Stimulated activated naive CD8-positive, alpha-beta T cell treated with anti-CD3 and anti-CD28 coated beads, Interleukin-15, Interleukin-2, amounts not matched to agents 100 U/mL and 50 U/mL, for 24 hours (primary cell): ENCODE results near the gene RAD51AP2.
"Not testable (repeated sequence)": the region's sequence is repeated elsewhere in the genome, so short reads cannot be mapped to it uniquely, and the experiment has no call there.

Experiments used
- ATAC-seq: fragments of 150-1000 bp; cut with Tn5 transposase; one replicate; pipeline ENCODE4 v1.10.0; 2021
- DNase-seq: peaks from one replicate; pipeline ENCODE4 v3.0.0; 2021

The RAD51AP2 gene

DNA sequence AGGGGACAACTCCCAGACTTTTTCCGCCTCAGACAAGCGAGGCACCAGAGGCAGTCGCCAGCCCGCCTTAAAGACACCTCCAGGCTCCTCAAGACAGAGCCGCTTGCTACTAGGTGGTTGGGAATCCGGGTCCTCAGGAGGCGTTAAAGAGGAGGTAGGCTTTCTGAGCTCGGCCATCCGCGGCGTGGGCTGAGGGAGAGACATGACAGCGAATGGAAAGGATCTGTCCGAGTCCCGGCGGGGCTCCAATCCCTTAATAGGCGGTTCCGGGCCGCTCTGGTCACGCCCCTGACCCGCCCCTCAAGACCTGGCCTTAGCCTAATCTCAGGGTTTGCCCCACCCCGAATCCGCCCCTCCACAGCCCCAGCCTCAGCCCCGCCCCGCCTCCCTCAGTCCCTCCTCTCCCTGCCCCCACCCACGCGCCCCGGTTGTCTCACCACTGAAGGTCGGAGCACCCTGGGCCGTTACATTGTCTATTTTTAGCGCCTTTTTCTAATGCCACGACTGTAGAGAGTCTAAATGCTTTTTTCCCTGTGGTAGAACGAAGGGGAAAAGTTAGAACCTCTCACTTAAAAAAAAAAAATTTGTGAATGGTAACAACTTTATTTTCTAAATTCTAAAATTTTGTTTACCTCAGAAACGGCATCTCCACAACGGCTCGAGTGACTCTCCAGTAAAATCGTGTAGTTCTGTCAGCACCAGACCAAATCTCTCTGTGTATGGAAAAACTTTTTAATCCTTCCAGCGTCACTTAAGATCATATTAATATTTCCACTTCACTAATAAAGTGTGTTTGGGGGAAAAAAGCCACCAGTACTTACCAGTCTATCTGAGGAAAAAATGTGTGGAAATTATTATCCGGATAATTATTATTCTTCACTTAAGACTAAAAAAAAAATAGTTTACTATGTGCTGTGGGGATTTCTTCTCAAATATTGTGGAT, at the start of gene RAD51AP2:
Gene RAD51AP2, minus strand, starts transcription at position 229 of the 943 bp plus-strand sequence. Its CDS starts 25 bp downstream, at position 204.
- ATAC-seq (peak; percentile 46), DNase-seq (peak; percentile 59)

DNA sequence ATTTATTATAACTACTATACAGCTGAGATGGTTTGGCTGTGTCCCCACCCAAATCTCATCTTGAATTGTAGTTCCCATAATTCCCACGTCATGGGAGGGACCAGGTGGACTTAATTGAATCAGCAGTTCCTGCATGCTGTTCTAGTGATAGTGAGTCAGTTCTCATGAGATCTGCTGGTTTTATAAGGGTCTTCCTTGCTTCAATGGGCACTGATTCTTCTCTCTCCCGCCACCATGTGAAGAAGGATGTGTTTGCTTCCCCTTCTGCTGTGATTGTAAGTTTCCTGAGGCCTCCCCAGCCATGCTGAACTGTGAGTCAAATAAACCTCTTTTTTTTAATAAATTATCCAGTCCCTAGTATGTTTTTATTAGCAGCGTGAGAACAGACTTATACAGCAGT, 47.5 kb upstream of the RAD51AP2 start:
- not testable (repeated sequence) for ATAC-seq

DNA sequence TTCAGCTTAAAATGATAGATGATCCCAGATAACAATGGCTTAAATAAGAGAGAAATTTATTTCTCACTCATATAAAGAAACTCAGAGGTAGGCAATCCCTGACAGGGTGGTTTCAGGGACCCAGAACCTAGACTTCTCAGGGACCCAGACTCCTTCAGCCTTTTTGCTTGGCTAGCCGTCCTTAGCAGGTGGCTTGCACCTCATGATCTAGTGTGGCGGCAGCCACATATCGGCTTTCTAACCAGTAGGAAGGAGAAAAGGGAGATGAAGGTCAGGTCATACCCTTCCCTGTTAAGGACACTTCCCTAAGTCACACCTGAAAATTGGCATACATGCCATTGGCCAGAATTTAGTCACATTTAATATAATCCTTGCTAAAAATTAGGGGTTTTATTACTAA, 40.6 kb upstream of the RAD51AP2 start:
- DNase-seq, result no peak
- no peak for ATAC-seq

More for the DNA sequence above, 47.5 kb upstream of the RAD51AP2 start:
- not testable (repeated sequence) for DNase-seq

DNA sequence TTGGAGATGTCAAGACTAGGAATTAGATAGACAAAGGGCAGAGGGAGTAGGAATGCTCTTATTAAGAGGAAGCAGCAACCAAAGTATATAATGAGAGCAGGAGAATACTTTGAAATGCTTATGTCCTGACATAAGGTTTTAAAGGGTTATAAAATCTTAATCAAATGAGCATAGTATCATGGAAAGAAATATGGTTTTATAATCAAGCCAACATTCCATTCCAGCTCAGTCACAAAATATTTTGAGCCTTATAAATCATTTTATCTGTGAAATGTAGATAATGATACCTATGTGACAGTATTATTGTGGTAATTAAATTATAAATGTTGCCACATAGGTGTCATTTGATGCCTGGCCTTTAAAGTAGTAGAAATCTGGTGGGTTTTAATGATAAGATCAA, 39.8 kb upstream of the RAD51AP2 start:
- no peak for DNase-seq
- ATAC-seq, result no peak

DNA sequence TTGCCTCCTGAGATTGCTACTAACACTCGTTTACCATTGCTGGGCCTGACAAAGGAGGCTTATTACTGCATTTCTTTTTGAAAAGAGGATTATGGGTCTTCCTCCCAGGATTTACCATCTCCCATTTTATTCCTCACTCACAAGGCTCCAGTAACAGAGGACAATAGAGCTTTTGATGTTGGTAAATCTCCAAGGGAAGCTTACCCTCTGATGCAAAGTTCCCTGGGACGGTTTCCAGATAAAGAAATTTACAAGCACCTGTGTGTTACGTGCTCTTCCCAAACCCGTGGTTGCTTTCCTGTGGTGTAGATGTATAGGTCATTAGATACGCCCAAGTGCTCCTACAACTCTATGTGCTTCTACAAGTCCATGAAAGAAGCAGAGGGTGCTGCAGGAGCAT, 39.4 kb upstream of the RAD51AP2 start:
- no peak for ATAC-seq
- no peak for DNase-seq

DNA sequence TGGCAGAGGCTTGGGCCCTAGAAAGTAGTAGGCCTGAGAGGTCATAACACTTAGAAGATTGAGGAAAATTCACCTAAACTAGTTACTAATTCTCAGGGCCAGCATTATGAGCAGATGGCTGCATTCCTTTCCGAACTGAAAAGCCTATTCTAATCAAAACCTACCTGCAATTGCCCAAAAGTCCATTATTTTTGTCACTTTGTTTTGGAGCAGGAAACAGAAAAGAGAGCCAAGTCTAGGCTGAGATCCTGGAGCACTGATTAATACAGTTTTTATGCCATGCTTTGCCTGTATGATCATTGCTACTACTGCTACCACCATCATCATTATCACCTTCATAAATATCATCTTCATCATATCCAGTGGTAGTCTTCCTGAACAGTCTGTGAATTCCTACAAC, 36.9 kb upstream of the RAD51AP2 start:
- DNase-seq (no peak), ATAC-seq (no peak)

DNA sequence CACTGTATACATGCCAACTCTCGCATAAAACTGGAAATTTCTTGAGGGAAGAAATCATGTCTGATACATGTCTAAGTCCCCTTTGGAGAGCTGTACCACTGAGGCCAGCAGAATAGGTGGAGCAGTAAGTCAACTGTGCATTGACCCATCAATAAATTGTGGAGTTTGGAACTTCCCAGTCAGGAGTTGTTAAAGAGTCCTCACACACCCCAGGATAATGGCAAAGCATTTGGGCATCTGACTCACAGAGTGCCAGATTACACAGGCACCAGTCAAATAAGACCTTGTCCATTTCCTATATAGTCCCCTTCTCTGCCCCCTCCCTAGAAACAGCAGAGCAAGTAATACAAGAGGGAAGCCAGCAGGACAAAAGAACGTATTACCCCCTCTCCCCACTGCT, 32.7 kb upstream of the RAD51AP2 start:
- ATAC-seq (no peak), DNase-seq (no peak)

DNA sequence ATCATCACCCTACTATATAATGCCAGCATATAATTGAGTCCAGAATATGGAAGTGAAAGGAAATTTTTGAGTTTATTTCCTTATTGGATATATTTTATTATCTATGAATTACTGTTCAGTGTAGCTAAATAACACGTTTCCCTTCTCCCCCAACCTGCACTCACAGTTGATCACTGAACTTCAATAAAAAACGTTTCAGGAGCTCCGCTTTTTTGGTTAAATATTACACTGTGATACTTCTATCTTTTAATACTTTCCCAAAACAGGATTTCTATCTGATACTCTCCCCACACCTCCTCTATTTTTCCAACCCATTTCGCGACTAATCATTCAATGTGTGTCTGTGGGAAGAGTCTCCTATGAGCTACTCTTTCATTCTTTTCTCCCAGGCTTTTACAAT, 29.5 kb upstream of the RAD51AP2 start:
- no peak for DNase-seq
- no peak for ATAC-seq

DNA sequence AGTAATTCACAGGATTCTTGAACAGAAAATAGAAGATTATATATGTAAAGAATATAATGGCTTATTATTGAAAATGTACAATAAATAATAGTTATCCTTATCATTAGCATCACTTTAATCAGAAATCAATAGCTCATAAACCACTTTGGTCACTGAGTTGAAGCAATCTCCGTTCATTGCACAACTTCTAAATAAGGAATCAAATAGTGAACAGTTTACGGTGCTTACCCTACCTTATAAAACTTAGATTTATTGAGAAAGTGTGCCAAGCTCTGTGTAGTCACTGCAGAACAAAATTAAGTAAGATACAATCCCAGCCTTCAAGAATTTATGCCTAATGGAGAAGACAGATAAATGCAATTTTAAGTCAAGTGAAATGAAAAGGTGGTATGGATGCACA, 29.0 kb upstream of the RAD51AP2 start:
- ATAC-seq (no peak), DNase-seq (no peak)

DNA sequence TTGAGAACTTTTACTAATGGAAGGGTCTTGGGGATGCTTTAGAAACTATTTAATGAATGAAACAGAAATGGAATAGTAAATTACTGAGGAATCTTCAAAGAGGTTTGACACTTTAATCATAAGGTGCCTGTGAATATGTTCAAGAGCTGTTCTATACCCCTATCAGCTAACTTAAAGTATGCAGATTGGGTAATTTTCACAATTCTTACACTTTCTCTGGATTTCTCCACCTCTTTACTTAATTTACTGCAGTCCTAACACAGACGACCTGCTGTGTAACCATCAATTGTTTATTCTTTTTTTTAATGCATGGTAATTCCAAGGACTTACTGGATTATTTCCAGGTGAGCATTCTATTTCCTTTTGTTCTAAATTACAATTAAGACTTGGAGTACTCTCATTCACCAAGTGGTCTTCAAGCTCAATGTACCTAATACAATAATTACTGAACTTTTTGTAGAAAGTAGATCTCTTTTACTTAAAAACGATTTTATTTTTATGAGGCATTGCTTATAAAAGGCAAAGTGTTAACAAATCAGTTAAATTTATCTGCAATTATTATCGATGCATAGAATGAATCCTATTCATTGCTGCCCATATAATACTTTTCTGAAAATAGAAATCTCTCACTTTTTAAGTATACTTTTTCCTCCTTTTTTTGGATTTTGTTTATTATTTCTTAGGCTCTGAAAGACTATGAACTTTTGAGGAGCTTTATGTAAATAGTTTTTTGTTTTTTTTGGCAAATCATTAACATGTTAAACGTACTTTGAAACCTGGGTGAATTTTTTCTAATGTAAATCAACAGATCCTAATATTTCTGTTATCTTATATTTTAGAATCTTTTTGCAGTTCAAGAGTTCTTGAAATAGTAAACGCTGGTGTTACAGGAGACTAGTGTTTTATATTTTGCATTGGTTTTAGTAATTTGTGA, 27.7 kb upstream of the RAD51AP2 start:
- ATAC-seq, result no peak
- DNase-seq, result no peak

DNA sequence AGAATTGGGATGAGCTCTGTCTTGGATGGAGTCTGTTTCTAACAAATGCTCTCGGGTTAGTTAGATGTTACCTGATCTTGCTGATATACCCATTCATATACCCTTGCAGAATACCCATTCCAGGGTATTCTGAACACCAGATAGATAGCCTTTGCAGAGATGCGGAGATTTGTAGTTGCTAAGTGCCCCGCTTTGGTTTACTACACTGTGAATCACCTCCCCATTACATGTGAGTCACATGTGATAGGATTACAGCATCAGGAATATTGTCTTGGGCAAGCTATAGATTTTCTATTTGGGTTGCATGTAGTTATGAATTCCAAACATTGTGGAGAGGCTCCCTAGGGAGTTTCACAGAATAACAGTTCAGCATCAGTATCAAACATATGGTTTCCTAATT, 26.0 kb upstream of the RAD51AP2 start:
- no peak for ATAC-seq
- no peak for DNase-seq

DNA sequence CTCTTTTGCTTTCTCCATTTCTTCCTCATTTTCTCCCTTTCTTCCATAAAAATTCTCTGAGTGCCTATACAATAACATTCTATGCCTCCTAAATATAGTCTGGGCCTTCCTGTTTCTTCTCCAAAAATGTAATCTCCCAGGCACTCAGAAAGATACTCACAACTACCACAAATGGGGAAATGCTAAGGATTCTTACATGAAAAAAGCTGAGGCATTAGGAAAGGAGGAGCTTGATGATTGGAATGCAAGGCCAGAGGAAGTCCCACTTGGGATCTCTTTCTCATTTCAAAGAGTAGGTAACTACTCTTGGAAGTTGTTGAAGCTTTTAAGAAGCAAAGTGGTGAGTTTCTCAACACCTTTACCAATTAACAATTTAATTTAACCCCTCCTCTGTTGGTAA, 25.6 kb upstream of the RAD51AP2 start:
- DNase-seq (no peak), ATAC-seq (no peak)

DNA sequence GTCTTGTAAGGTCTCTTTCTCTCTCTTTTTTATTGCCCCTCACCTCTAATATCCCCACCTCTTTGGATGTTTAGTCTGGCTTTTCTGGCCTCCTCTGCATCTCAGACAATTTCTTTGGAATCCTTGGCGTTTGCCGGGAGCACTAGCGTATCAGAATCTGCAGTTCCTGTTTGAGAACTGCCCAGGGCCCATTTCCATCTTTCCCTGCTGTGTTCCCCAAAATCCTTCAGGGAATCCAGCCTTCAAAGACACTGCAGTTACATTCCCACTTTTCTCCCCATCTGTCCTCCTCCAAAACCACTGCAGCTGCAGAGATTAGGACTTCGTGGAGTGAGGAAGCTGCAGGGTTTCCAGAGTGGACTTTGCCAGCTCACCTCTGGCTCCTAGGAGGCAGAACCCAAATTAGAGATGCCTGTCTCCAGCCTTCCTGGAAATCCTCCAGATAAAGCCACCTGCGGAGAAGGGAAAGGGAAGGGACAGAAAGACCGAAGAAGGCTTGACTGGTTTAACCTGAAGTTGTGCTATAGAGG, 25.0 kb upstream of the RAD51AP2 start:
- ATAC-seq, result no peak
- no peak for DNase-seq

DNA sequence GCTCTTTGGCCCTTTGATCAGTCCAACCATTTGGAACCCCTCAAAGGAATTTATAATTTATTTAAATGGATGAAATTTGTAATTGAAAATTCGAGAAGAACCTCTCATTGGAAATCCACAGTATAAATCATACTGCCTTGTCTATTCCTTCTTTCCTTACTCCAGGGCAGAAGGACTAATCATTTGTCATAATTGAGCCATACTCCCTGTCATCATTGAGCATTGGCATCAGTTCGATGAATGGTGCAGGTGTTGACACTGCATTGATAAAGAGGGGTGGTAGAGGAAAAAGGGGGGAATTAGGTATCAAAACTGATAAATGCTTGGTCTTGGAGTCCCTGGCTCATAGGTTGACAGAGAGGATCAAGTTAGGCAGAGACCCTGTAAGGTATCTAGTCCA, 24.2 kb upstream of the RAD51AP2 start:
- ATAC-seq (no peak), DNase-seq (no peak)

DNA sequence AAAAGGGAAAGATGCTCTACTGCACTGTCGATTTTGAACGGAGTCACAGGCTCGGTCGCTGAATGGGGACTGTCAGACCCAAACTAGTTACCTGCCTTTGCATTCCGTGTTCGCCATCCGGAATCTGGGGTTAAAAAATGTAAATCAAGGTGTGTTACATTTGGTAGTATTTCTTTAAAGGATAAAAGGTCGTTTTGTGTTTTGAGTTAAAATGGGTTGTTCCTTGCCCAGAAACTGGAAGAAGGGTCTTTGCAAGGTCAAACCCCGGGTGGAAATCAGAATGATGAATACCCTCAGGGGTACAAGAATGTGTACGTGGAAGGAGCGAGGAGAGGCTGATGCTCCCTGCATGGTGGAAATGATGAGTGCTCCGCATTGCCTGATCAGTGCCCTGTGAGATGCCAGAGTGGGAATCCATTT, 23.3 kb upstream of the RAD51AP2 start:
- DNase-seq (no peak), ATAC-seq (no peak)

DNA sequence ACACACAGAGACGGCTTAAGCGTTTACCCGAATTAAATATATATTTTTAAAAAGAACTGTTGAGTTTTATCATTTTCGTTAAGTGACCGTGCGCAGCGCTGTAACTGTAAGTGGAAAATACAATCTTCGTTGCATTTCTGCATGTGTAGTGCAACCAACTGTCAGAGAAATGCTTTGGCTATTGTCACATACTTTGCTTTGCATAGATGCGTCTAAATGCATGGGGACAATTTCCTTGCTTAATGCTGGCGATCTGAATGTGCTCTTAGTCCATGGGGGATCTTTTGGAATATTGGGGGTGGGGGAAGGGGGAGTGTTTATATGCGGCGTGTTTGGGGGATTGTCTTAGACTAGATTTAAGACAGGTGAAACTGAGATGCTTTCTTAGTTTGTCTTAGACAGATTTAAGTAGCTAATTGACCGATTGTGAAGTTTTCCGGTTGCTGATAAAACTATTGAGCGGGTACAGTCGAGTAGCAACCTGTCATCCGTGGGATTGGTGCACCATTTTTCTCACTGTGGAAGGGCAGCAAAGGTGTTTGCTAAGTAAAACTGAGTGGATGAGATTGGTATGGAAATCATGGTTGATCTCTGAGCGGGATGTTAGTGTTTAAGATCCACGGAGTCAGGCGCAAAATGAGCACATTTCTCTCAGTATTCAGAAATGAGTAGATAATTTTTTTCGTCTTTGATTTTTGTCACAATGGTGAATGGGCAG, 22.7 kb upstream of the RAD51AP2 start:
- no peak for ATAC-seq
- no peak for DNase-seq

DNA sequence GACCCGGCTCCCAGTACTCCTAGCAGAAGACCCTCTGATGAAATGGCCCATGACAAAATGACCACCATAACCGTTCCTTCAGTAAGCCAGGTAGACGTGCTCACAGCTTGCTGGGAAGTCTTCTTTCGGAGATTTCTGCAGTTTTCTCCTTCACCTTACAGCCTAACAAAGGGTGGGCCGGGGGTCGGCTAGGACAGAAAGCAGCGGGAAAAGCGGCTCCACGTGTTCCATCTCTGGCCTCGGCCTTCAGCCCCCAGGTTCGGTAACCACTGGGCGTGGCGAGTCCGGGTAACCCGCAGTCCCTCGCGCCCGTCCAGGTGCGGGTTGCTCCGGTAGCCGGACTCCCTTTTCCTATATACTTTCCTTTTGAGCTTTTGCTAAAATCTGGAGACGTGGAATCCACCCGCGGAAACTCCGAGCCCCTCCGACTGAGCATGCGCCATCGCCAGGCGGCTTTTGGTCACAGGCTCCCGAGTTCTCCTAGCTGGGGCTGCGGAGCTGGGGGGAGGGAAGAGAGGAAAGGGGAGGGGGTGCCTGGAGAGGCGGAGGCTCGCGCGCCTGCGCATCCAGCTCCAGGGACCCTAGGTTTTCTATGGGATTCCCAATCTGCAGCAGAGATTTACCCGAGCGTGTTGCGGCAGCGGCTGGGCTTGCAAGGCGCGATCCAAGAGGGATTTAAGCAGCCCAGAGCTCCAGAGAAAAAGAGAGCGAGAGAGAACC, 22.0 kb upstream of the RAD51AP2 start, which contains the start of gene VSNL1:
Gene VSNL1, plus strand, starts transcription at position 604 of the 720 bp plus-strand sequence. CDS start 51,379 bp downstream, outside the sequence.
- DNase-seq (no peak), ATAC-seq (no peak)

DNA sequence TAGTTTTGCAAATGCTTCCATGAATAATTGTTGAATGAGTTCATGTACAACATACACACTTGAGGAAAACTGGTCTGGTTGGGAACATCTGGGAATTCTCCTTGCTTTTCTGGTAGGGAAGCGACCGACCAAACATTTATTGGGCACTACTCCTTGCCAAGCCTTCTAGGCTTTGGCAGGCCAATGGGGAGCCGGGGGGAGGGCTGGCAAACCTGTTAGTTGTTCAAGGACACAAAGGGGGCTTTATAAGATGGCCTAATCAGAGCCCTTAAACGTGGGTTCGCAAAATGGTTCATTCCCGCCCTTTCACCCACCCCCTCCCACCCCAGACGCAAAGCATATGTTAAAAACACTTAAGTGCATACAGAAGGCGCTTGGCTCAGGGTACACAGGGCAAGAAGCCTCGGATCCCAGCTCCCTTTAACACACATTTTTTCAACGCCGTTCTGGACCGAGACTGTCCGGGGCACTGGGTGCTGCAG, 21.4 kb upstream of the RAD51AP2 start:
- DNase-seq, result no peak
- no peak for ATAC-seq

DNA sequence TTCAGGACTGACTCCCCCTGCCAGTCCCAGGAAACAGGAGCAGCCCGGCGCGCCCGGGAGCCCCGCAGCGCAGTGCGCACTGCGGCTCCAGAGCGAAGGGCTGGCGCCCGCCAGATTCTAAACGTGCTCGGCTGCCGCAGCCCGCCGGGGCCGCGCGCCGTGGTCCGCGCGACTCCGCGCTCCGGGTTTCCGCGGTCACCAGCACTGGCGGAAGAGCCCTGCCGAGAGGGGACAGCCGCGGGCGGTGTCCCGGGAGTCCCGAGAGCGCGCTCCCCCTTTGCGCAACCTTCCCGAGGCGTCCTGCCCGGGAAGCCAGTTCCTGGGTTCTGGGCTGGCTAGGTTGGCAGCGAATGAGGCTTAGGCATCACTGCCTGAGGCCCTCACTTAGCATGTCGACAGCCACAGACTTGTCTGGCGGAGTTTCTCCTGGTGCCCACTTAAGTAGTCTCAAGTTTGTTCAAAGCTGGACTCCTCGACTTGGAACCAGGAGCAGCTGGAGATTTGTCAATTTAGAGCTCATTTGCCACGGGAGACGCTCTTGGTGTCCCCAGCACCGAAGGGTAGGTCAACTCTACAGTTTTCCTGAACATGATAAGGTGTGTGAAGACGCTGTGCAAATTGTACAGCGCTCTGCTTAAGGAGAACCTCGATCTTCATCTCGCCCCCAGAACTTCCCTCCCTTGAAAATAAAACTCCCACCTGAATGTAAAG, 20.8 kb upstream of the RAD51AP2 start:
- ATAC-seq, result no peak
- DNase-seq, result peak; percentile 3
